ENCODE data around the gene PUS7.

DNA sequence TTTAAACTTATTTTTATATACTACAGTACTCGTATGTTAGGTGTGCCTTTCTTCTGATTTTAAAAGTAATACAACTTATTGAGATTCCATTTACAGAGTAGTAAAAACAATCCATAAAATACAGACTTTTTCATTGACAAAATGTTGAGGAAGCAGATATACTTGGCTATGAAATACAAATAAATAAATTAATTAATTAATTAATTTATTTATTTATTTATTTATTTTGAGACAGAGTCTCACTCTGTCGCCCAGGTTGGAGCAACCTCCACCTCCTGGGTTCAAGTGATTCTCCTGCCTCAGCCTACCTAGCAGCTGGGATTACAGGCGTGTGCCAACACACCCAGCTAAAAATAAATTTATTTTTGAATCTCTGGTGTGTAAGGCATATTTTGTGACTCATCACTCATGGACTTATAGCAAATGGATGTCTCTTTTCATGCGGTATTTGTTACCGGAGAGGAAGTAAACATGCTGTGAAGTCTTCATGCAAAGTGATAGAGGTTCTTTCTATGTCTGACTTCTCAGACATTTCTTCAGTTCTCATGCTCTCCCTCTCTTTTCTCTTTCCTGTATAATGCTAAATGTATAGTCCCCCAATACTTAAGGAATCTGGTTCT lies 113.2 kb downstream of the PUS7 start:
- TF ChIP-seq POLR2A (IDR thresholded peaks at IDR 0.05; ENCODE audit: extremely low read depth, insufficient read length): no peak
- TF ChIP-seq, protein P1, sequence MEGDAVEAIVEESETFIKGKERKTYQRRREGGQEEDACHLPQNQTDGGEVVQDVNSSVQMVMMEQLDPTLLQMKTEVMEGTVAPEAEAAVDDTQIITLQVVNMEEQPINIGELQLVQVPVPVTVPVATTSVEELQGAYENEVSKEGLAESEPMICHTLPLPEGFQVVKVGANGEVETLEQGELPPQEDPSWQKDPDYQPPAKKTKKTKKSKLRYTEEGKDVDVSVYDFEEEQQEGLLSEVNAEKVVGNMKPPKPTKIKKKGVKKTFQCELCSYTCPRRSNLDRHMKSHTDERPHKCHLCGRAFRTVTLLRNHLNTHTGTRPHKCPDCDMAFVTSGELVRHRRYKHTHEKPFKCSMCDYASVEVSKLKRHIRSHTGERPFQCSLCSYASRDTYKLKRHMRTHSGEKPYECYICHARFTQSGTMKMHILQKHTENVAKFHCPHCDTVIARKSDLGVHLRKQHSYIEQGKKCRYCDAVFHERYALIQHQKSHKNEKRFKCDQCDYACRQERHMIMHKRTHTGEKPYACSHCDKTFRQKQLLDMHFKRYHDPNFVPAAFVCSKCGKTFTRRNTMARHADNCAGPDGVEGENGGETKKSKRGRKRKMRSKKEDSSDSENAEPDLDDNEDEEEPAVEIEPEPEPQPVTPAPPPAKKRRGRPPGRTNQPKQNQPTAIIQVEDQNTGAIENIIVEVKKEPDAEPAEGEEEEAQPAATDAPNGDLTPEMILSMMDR (IDR thresholded peaks at IDR 0.05; ENCODE audit: low read depth, low read length): no peak
- TF ChIP-seq MYC (IDR thresholded peaks at IDR 0.05; ENCODE audit: low read depth, low read length): no peak
- TF ChIP-seq, protein P2, sequence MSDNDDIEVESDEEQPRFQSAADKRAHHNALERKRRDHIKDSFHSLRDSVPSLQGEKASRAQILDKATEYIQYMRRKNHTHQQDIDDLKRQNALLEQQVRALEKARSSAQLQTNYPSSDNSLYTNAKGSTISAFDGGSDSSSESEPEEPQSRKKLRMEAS (IDR thresholded peaks at IDR 0.05; ENCODE audit: low read depth, low read length): no peak

Data from NB4 (cell line).